Fibroblast of the aortic adventitia (primary cell): Measurements from ENCODE around the gene ZBTB7B. TPM values are rescaled to one million over a fixed set of nuclear protein-coding genes. Genes with fewer than 3 reads are reported as not detected.

Source experiments
- DNase-seq: peaks from one replicate; pipeline ENCODE4 v3.0.0-alpha.2; 2010; ENCODE audit warnings: low read depth
- H3K4me3 ChIP-seq: 2 replicates; pipeline ENCODE4 v1.5.1; 2011; ENCODE audit warnings: low read depth, mild to moderate bottlenecking, control low read depth, low read length, moderate library complexity
- total RNA-seq: library from RNA; depleted of rRNA; stranded (reverse); fragments of >200 nt; gene quantifications from 2 replicates; pipeline ENCODE4 v1.2.3, GENCODE V29; 2012; ENCODE audit warnings: low replicate concordance
- TF ChIP-seq, protein P1 (sequence below): IDR thresholded peaks from 2 replicates; pipeline ENCODE4 v1.5.1; 2011; ENCODE audit warnings: mild to moderate bottlenecking, low read length, control low read depth, inconsistent platforms; ENCODE audit not compliant: insufficient read depth

The ZBTB7B gene
- total RNA-seq, 1 donor = 15.4 TPM

GRCh38 chr1:155057788-155058211 lies 55.2 kb downstream of the ZBTB7B start:
- no peak for DNase-seq
- no peak overlapping the region for H3K4me3 ChIP-seq
- TF ChIP-seq, protein P1, sequence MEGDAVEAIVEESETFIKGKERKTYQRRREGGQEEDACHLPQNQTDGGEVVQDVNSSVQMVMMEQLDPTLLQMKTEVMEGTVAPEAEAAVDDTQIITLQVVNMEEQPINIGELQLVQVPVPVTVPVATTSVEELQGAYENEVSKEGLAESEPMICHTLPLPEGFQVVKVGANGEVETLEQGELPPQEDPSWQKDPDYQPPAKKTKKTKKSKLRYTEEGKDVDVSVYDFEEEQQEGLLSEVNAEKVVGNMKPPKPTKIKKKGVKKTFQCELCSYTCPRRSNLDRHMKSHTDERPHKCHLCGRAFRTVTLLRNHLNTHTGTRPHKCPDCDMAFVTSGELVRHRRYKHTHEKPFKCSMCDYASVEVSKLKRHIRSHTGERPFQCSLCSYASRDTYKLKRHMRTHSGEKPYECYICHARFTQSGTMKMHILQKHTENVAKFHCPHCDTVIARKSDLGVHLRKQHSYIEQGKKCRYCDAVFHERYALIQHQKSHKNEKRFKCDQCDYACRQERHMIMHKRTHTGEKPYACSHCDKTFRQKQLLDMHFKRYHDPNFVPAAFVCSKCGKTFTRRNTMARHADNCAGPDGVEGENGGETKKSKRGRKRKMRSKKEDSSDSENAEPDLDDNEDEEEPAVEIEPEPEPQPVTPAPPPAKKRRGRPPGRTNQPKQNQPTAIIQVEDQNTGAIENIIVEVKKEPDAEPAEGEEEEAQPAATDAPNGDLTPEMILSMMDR = peak; percentile 15

DNA sequence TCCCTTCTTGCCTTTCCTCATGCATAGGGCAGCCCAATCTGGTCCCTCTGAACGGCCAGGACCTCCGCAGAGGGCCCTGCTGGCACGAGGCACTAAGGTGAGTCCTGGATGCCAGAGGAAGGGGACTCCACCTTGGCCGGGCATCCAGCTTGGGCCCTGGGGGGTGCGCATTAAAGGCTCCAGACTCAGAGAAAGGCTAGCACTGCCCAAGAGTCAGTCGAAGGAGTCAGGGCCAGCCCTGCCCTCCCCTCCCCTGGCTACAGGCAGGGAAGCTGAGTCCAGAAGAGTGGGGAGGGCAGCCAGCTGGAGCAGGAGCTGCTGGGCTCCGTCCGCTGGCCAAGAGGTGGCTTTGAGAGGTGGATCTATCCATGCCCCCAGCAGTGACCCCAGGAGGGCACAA lies 58.1 kb downstream of the ZBTB7B start:
- TF ChIP-seq, protein P1 = no peak
- H3K4me3 ChIP-seq = no peak overlapping the region
- no peak for DNase-seq

DNA sequence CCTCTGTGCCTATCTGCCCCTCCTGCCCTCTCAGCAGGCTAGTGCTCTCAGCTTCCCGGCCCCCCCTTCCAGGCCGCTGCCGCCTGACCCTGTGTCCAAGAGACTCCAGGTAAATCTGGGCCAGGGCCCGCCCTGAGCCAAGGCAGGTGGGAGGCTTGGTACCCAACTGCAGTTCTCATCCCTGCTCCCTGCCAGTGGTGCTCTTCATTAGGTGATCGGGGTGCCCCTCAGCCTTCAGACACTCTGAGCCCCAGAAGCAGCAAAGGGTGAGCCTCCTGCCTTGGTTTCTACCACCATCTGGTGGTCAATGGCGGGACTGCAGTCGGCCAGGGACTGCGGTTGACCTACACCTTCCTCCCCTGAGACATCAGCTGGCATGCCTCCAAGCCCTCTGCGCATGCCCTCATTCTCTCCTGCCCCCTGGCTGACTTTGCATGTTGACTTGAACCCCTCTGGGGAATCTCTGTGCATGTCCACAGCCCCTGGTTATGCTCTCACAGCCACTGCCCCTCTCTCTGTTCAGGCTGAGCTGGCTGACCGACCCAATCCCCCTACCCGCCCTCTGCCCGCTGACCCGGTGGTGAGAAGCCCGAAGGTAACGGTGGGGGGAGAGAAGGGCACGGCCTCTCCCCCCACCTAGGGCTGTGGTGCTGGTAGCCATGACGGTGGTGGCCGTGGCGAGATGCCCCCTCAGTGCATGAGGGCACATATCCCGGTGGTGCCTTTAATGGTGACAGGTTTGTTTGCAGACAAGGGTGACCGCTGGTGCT lies 59.0 kb downstream of the ZBTB7B start:
- H3K4me3 ChIP-seq = no peak overlapping the region
- peak; percentile 79 for DNase-seq
- TF ChIP-seq, protein P1 = peak; percentile 98

DNA sequence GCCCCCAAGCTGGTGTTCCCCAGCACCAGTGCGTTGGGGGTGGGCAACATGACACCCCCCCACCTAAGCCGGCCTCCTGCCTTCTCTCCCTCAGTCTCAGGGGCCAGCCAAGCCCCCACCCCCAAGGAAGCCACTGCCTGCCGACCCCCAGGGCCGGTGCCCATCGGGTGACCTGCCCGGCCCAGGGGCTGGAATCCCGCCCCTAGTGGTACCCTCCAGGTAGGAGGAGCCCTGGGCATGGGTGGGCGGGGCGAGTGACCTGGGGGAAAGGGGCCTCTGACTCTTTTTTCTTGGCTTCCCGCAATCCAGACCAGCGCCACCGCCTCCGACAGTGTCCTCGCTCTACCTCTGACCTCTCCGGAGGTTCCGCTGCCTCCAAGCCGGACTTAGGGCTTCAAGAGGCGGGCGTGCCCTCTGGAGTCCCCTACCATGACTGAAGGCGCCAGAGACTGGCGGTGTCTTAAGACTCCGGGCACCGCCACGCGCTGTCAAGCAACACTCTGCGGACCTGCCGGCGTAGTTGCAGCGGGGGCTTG lies 59.6 kb downstream of the ZBTB7B start:
- TF ChIP-seq, protein P1 = peak; percentile 11
- H3K4me3 ChIP-seq = no peak overlapping the region
- DNase-seq = no peak

DNA sequence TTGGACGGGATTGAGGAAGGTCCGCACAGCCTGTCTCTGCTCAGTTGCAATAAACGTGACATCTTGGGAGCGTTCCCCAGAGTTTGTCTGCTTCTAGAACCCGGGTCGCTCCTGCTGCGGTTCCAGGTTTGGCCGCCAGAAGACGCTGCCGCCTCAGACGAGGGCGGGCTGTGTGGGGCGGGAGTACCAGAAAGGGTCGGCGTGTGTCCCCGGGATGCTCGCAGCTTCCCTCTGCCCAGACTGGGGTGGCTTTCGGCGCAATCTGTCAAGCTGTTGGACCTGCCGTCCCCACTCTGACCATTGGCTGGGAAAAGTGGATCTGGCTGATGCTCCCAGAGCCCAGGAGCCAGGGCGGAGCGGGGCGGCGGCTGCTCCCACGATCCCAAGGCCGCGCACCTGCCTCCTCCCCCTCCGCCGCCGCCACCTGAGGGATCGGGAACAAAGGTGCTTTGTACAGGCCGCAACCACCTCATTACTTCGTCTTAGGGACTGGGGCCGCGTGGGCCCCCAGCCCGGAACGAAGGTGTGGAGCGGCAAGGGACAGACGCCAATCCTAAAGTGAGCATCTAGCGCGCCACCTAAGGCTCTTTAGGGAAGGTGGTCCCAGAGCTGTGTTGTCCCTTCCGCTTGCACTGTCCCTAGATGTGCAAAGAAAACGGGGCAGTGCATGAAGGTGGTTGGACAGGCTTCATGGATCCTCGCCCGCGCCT lies 60.3 kb downstream of the ZBTB7B start:
- DNase-seq = no peak
- TF ChIP-seq, protein P1 = peak; percentile 77
- H3K4me3 ChIP-seq = peak overlapping the region; percentile 95

GRCh38 chr1:155063550-155064110 lies 61.0 kb downstream of the ZBTB7B start, which contains the start of gene EFNA4:
Gene EFNA4, plus strand, starts transcription at chr1:155063740. Its CDS starts 84 bp downstream, at chr1:155063824.
- peak; percentile 77 for DNase-seq
- H3K4me3 ChIP-seq = peak within 1 kb of the TSS; percentile 95
- TF ChIP-seq, protein P1 = no peak
